ENCODE results near the gene ZBTB16.
A peak's percentile ranks its signal among the peaks of the same experiment; 100 is the strongest.

ZBTB16 gene

DNA sequence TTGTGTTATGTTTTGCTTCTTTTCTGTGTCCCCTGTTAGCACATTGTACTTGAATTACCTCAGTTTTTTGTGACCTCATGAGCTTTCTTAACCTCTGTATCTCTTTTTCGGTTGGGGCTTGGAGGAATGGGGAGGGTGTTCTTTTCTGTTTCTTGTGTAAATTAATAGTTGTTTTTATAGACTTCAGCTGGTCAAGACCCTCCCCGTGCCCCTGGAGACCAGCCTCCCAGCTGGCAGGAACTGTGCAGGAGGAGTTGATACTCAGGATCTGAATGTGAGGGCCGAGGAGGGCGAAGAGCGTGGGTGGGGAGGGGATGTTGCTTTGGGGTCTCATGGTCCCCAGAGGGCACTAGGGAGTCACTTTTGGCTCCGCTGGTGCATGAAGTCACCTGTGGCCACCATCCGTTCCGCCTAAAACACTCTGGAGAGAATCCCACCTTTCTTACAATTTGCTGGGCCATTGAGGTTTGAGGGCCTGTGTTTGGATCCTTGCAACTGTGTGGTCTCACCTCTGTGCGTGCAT is 192.4 kb downstream of the ZBTB16 start:
- DNase-seq, result no peak

DNA sequence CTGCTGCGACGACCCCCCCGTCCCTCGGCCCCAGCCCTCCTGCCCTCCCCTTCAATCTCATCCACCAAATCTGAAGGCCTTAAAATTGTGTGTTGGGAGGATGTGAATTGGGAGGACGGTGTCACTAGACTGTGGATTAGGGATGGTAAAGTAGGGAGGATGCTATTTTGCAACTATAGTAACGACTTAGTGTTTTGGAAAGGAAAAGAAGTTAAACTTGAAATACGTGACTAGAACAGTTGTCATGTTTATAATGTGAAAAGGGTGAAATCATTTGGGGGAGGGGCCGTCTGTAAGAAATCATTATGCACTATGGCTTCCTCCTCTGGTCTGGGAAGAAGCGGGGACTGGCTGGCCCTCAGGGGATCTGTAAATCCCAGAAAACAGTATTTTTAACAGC is 193.3 kb downstream of the ZBTB16 start:
- no peak for DNase-seq

DNA sequence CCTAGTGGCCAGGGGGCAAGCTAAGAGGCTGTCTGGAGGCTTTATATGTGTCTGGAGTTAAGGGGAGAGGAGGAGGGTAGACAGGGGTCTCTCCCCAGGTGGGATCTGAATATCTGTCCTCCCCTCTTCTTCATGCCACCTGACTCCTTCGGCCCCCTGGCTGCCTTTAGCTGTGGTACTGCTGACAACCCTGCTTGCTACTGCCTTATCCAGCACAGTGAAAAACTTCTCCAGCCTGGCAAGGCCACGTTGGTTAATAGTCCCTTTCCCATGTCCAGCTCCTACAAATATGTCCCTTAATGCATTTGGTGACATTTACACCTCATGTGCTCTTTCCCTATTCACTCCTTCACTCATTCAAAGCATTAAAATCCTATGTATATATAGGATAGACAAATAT is 194.3 kb downstream of the ZBTB16 start:
- DNase-seq, result no peak

DNA sequence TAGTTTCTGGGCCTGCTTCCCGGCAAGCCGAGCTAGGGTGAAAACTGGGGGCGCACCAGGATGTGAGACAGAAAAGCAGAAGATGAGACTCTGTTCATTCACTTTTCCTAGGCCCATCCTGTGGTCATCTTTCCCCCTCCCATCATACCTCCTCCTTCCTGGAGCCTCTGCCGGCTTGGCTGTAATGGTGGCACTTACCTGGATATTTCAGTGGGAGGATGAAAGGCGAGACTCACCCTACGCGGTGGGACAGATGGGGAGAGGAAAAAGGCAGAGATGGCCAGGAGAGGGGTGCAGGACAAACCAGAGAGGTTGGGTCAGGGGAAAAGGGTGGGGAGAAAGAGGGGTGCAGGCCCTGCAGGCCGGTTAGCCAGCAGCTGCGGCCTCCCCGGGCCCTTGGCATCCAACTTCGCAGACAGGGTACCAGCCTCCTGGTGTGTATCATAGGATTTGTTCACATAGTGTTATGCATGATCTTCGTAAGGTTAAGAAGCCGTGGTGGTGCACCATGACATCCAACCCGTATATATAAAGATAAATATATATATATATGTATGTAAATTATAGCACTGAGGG is 195.1 kb downstream of the ZBTB16 start:
- DNase-seq, result no peak

DNA sequence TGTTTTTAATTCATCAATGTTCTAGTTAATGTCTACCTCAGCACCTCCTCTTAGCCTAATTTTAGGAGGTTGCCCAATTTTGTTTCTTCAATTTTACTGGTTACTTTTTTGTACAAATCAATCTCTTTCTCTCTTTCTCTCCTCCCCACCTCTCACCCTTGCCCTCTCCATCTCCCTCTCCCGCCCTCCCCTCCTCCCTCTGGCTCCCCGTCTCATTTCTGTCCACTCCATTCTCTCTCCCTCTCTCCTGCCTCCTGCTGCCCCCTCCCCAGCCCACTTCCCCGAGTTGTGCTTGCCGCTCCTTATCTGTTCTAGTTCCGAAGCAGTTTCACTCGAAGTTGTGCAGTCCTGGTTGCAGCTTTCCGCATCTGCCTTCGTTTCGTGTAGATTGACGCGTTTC is 195.8 kb downstream of the ZBTB16 start:
- DNase-seq, result no peak

DNA sequence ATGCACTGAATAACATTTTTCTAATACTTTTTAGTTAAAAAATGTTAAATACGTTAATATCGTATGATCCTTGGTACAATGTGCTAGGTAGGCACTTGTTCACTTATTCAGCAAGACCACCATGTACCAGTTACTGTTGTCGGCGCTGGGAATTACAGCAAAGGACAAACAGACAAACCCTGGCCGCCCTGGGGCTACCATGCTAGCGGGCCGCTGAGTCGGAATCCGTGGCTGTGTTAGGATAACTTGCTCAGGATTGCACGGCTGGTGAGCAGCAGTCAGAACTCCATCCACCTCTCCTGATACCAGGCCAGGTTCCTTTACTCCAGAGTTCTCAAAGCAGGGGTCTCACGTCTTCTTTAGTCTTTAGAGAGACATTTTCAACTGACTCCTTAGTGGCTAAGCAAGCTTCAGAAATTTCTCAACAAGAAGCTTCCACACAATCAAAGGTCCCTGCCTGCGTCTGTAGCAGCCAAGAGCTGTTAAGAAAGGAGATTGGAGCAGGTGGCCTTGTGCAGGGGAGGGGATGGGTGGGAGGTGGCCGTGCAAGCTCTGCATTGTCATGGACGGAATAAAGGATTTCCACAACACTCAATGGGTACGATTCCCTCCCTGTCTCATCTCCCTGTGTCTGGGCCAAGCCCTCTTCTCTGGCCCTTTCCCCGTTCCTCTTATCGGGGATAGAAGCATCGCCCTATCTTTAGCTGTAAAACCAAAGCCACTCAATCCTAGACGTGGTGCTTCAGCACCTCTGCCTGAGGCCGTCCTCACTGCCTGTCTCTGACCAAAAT is 196.9 kb downstream of the ZBTB16 start:
- DNase-seq, result no peak

DNA sequence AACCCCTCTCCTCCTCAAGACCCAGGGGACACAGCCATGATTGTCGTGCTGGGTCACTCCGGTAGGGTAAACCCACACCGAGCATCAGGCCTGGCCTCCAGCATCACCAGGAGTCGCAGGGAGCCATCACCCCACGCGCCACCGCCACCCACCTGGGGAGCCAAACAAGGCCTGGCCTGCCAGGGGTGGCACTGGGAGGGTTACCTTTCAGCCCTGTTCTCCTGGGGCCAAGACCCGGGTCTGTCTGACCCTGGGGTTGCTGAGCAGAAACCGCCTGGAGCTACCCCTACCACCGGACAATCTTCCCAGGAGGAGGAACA is 197.4 kb downstream of the ZBTB16 start:
- DNase-seq, result no peak

DNA sequence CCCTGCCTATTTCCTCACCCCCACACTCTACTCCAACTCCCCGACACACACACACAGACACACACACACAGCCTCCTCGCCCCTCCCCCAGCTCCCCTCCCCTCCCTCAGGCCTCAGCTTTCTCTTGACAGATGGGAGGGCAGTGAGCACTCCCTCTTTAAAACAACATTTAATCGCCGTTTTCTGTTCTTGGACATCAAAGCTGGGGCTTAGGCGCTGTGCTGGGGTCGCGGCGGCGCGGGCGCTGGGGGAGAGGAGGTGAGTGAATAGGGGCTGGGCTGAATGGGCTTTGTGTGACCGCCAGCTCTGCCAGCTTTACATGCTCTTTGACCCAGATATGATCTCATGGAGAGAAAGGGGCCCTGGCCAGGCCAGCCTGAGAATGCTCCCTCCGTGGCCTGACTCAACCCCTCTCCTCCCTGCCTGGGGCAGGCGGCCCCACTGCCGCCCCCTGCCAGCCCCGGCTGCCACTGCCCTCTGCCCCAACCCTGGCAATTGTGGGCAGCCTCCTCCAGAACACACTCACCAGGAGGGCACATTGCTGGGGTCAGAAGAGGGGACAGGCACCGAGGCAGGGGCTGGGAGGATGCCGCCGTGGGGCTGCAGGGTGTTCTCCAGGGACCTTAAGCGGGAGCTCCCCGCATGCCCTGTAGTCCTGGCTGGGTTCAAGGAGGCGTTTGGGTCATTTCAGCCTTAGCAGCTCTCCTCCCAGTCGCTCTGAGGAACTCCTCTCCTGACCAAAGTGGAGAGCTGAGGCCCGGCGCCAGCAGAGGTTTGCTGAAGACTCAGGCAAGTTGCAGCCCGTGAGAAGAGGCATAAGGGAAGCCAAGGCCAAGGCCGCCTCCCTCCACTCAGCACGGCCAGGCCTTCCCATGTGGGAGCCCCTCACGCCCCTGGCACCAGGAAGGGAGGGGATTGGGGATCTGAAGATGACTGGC is 198.4 kb downstream of the ZBTB16 start:
- DNase-seq, result no peak

DNA sequence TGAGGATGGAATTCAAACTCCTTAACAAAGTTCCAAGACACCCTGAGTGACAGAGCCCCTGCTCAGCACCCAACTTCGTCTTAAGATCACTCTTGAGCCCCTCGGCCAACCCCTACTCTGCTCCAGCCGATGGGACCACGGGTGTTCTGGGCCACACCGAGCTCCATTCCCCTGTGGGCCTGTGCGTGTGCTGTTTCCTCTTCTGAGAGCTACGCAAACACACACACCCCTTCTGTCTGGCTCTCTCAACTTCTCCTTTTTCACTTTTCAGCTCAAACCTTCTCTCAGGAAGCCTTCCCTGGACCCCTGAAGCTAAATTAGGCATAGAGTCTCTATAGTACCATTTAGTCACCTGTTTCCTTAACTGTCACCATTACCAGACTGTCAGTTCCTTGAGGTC is 199.2 kb downstream of the ZBTB16 start:
- no peak for DNase-seq

DNA sequence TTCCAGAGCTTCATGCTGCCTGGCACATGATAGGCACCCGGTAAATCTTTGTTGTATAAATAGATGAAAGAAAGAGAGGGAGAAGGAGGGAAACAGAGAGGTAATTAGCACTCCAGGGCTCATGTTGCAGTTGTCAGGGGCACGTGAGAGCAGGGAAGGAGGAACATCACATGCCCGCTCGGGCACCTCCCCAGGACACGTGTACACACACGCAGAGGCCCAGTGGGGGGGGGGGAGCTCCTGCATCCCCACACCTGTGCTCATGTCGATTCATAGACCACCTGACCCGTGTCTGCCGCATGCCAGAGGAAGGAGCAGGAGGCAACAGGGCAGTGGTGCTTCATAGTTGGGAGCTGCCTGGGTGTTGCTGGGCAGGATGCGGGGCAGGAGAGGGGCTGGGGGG is 199.6 kb downstream of the ZBTB16 start:
- no peak for DNase-seq

DNA sequence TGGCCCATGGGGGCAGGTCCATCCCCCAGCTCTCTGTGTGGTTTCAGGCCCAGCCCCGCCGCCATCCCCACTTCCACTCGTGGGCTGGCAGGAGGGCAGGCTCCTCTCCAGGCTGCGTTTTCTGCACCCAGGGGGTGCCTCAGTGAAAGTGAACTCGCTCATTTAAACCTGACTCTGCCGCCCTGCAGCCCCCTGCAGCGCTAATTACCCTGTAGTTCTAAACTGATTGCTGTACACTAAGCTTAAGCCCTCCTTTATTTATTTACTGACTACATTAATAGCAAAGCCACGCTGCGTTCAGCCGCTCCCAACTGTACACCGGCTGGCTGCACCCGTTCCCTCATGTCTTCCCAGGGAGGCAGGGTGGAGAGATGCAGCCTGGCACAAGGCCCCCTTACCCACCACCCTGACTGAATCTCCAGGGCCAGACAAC is 200.1 kb downstream of the ZBTB16 start:
- DNase-seq, result no peak

DNA sequence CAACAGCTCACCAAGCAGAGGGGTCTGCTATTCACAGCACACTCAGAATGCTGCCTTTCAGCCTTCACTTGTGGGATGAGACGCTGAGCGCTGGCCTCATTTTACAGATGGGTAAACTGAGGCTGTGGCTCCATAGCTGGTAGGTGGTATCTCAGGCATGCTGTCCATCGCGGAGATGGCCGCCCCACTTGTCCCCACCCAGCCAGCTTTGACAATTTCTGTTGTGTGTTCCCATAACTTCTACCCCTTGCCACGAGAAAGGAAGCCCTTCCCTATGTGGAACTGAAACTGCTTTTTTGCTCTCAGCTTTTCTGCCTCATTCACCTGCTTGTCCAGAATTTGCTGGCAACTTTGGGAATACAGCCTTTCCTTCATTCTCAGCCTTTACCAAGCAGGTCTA is 200.6 kb downstream of the ZBTB16 start:
- no peak for DNase-seq

DNA sequence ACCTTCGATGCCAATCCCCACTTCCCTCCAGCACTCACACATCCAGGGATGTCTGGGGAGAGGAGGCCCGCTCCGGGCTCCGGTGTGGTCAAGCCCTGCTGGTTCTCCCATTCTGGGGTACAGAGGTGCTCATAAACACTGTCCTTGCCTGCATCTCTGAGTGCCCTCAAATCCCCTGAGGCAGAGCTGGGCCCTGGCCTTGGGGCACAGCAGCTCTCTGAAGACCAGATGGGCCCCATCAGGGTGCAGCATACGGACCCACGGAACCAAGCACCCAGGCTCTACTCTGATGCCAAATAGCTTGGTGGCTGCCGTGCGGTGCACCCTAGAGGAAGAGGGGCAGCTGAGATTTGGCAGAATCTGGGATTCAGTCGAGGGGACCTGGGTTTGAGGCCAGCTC is 201.0 kb downstream of the ZBTB16 start:
- DNase-seq, result no peak

DNA sequence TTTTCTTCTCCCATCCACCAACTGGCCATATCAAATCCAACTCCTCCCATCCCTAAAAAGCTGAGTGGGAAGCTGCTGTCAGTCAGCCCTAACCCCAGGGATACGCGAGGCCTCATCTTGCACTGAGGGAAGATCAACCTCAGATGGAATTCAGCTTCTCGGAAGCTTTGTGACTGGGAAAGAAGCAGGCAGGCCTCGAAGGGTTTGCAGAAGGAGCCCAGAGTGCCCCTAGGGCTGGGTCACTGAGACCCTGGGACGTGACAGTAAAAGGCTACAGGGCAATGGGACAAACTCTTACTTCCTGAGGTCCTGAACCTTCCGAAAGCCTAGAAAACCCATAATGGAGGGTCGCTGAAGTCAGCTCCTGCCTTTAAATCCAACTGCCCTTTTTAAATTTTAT is 202.3 kb downstream of the ZBTB16 start:
- DNase-seq, result no peak

DNA sequence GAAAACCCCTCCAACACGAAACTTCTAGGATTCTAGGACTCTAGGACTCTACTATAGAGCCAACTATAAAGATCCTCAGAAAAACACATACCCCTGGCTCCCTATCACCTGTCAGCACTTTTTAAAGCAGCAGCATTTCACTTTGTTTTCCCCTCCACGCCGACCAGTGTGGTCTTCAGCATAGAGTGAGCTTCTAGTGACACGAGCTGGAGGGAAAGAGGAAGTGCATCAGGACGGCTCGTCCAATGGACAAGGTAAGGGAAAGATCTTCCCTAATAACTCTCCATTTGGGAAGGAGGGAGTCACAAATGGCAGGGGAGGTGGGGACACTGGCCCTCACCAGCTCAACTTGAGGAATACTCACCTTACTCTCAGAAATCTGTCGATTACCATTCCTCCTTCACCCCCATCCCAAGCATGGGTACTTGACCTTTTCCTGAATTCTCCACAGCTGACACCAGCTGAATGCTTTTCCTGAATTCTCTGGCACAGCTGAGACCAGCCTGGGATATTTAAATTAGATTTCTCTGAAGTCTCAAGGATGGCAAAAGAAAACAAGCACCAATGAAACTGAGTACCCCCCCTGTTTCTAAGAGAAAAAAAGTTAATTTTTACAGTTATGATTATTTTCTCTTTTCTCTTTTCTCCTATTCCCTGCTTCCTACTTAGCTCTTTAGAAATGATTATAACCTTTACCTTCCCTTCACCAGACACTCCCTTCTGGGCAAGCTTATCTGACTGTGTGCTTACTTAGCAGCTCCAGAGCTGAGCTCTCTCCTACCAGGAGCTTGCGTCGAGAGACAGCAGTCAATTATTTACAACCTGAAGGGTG is 203.4 kb downstream of the ZBTB16 start:
- DNase-seq, result peak; percentile 15

DNA sequence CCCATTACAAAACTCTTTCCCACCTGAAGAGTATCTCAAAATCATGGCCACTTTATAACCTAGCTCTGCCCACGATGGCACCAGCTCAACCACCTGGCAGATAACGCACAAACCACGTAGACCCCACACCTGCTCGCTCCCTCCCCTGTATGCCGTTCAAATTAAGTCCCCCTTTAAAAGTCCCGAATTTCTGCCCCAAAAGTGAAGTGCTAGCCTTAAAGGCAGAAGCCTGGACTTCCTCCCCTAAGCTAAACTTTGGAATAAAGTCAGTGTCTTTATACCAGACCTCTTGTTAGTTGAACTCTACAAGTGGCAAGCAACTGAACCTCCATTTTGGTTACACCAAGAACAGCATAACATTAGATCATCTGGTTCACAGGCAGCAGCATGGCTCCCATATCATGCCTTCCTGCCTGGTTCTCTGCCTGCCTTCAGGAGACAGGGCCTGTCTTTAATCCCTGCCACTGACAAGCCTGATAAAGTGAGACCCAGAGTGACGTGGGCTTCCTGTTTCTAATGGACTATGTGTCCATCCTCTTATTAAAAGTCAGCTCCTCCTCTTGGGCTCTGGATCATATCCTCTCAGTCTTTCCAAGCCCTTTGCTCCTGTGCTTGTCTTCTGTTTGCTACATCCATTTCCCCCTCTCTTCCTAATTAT is 204.1 kb downstream of the ZBTB16 start:
- no peak for DNase-seq

DNA sequence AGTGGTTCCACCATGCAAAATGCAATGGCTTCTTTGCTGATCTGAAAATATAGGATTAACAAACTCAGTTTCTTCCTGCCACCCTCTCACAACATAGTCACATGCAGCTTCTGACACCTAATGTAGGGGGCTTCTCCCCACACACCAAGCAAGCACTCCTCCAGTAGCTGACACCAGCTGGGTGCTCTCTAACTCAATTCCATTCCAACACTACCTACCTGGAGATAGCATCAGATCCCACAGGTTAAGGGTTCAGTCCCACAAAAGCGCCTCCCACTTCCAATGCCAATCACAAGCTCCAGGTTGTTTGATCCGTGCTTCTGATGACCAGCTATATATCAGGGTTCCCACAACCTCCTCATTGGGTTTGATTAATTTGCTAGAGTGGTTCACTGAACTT is 204.9 kb downstream of the ZBTB16 start:
- DNase-seq, result no peak

DNA sequence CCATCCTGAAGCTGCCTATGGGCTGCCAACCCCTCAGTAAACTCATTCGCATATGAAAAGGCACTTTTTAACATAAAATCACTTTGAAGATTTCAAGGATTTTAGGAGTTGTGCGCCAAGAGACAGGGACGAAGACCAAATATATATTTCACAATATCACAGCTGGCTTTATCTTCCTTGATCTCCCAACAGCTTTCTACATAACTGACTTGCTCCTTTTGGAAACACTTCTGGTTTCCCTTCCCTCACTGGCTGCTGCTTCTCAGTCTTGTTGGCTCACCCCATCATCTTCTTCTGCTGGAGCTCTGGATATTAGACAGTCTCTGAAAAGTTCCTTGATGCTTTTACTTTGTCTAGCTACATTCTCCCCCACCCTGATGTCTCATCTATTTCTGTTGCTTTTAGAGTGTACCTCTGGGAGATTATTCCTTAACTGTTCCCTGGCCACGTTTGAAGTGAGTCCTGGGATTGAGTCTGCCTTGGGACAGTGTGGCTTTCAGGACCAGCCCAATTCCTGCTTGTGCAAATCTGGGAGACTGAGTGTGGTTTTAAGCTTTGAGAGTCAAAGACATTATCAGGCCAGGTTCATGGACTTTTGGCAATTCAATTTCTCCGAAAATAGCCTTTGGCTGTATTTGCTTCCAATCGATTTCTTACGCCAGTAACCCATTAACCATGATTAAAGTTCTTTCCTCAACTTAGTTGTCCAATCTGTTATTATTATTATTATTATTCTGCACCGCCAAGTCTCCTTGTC is 205.8 kb downstream of the ZBTB16 start:
- no peak for DNase-seq

DNA sequence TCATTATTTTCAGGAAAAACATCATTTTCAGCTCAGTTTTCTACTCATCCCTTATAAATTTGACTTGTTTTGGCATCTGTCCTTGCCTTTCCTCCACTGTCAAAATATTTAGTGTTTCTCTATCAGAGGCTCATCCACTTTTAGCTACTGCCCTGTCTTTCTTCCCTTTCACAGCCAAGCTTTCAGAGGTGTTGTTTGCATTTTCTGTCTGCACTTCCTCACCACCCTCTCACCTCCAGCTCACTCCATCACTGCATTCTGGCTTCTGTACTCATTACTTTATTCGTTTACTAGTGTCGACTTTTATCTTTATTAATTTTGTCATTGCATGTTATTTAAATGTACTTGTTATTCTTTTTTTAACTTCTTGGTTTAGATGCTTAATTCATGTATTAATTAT is 210.0 kb downstream of the ZBTB16 start:
- no peak for DNase-seq

DNA sequence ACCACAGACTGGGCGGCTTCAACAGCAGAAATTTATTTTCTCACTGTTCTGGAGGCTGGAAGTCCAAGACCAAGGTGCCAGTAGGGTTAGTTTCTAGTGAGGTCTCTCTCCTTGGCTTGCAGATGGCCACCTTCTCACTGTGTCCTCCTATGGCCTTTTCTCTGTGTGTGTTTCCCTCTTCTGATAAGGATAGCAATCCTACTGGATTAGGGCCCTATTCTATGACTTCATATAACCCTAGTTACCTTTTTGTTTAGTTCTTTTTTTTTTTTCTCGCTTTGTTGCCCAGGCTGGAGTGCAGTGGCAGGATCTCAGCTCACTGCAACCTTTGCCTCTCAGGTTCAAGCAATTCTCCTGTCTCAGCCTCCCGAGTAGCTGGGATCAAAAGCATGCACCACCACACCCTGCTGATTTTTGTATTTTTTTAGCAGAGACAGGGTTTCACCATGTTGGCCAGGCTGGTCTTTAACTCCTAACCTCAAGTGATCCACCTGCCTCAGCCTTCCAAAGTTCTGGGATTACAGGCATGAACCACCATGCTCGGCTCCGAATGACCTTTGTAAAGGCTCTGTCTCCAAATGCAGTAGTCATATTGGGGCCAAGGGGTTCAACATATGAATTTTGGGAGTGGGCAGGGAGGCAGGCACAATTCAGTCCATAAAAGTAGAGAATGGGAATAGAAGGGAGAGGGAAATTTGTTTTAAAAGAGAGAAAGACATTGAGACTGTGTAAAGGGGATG is 211.2 kb downstream of the ZBTB16 start:
- DNase-seq, result no peak

DNA sequence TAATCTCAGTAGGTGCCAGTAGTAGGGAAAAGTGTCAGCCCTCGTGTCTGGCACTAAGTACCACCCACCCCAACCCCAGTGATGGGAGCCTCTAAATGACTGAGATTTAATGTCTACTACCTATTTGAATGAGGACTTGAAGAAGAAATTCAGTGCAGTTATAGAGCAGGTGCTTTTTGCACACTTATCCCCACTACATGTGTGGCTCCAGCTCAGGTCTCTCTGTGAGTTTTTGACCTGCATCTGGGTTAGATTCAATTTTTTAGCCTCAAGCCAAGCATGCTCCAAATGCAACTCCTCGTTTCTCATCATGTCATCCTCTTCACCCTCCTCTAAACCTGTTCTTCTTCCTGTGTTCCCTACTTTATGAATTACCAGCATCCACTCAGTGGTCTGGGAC is 211.8 kb downstream of the ZBTB16 start:
- DNase-seq, result no peak
